ENCODE measurements around the gene SH3BGR. TPM values are rescaled to one million over a fixed set of nuclear protein-coding genes. Genes with fewer than 3 reads are reported as not detected.

Gene SH3BGR
- total RNA-seq, 4 donors from 2014 or later, result 1.1 to 6.6 (median 5.1) TPM; not detected in 1

DNA sequence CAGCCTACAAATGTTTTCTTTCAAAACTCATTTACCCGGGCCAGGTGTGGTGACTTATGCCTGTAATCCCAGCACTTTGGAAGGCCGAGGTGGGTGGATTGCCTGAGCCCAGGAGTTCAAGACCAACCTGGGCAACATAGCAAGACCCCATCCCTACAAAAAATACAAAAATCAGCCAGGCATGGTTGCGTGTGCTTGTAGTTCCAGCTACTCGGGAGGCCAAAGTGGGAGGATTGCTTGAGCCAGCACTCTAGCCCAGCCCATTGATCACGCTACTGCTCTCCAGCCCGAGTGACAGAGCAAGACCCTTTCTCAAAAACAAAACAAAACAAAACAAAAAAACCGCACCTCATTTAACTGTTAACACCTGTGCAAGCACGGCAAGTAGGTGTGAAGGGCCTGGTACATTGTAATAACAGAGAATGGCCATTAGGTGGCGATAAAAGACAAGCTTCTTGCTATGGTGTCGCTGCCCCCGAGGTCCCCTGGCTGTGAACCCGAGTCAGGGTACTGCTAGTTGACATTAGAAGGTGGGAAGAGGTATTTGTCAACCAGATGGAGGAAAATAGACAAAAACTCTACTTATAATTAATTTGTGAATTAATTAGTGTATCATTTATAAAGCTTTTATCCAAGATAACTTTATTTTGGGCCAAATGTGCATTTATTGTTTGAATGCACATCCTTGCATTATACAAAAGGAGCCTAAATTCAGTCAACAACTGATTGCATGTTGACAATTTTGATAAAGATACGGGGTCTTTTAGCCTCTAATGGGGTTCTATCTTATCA lies 66.5 kb downstream of the SH3BGR start:
- no peak for TF ChIP-seq CTCF (IDR thresholded peaks at IDR 0.05; ENCODE audit: low read depth)

DNA sequence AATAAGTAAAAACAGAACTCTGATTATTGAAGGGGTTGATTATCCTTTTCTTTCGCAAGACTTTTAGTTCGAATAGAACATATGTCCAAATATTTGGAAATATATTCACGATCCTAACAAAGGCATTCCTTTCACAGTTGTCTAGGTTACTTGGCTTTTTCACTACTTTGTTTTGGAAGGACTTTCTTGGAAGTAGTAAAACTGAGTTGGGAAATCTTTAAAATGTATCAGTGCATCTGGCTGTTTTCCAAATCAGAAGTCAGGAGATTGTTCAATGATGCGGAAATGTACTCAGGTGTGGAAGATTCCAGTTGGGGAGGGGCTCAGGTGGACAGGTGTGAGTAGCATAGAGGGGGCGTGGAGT lies 67.1 kb downstream of the SH3BGR start:
- TF ChIP-seq CTCF (IDR thresholded peaks at IDR 0.05; ENCODE audit: low read depth), result no peak

DNA sequence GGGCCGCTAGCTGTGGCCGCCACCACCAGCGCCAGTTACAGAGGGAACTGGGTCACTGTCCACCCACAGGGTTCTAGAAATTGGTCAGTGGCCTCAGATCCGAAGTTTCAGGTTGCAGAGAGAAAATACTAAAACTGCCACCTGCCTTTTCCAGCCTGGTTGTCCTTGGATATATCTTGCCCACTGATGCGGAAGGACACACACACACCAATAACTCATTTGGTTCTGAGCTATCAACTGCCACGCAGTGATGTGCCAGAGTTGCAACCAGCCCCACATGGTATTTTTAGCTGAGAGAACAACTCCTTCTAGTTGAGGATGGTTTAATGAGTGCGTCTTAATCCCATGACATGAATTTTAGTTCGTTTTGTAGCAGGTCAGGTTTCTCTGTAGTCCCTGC lies 68.1 kb downstream of the SH3BGR start:
- TF ChIP-seq CTCF (IDR thresholded peaks at IDR 0.05; ENCODE audit: low read depth), result no peak

GRCh38 chr21:39523399-39523798 lies 71.6 kb downstream of the SH3BGR start:
- no peak for TF ChIP-seq CTCF (IDR thresholded peaks at IDR 0.05; ENCODE audit: low read depth)

GRCh38 chr21:39523915-39524314 lies 72.1 kb downstream of the SH3BGR start:
- TF ChIP-seq CTCF (IDR thresholded peaks at IDR 0.05; ENCODE audit: low read depth), result no peak

- TF ChIP-seq CTCF (IDR thresholded peaks at IDR 0.05; ENCODE audit: low read depth), result no peak
Measured at GRCh38 chr21:39525129-39525528, 73.4 kb downstream of the SH3BGR start.

DNA sequence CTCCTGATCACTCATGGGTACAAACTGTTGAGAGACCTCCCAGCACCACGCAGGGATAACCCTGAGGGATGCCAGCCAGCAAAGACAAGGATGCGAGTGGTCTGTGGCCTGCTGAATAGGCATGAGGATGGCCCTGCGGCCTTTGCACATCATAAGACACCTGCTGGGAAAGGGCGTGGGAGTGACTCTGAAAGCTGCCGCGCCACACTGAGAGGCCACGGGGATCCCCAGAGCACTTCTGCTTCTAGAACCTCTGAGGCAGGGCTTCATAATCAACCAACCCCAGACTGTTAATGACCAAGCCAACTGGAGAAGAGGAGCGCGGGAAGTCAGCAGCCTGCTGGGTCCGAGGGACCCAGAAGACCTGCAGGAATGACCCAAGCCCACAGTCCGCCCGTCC lies 73.8 kb downstream of the SH3BGR start:
- TF ChIP-seq CTCF (IDR thresholded peaks at IDR 0.05; ENCODE audit: low read depth), result no peak

Data from subcutaneous adipose tissue (tissue), 4 donors.